DMS79 (cell line): ENCODE results near the gene BEST2.
A peak's percentile ranks its signal among the peaks of the same experiment; 100 is the strongest.

Source experiments
- DNase-seq: peaks from one replicate; lab custom pipeline; 2025; lab: John Stamatoyannopoulos, UW

The BEST2 gene

DNA sequence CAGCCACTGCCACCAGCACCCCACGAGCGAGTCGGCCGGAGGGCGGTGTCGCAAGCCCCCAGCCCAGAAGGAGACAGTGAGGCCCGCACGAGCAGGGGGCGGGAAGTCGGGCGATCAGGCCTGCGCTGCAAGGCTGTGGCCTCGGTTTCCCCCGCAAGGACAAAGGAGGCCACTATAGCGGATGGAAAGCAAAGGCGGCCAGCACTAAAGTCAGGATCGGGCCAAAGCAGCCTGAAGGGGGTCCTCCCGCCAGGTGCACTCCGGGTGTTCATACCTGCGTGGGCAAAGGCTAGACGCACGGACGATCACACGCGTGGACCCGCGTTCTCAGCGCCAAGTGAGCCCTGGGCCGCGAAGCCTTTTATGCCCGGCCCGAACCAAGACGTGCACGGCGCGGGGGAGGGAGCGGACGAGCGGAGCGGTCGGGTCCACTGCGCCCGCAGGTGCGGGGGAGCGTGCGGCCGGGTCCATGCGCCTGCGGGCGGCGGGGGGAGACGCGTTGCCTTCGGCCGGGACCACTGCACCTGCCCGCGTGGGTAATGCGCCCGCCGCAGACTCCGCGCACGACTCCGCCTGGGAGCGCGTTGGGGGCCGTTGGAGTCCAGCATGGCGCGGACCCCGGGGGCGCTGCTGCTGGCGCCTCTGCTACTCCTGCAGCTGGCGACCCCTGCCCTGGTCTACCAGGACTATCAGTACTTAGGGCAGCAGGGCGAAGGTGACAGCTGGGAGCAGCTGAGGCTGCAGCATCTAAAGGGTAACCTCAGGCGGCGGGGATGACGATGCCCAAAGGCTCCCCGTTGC is 50.1 kb downstream of the BEST2 start, which contains the start of the genes PRDX2 and THSD8:
Gene PRDX2, minus strand, starts transcription at position 335 of the 801 bp plus-strand sequence. CDS start 539 bp downstream, outside the sequence.
Gene THSD8, plus strand, starts transcription at position 604 of the 801 bp plus-strand sequence. Its CDS starts 3 bp downstream, at position 607.
- DNase-seq = peak; percentile 72

DNA sequence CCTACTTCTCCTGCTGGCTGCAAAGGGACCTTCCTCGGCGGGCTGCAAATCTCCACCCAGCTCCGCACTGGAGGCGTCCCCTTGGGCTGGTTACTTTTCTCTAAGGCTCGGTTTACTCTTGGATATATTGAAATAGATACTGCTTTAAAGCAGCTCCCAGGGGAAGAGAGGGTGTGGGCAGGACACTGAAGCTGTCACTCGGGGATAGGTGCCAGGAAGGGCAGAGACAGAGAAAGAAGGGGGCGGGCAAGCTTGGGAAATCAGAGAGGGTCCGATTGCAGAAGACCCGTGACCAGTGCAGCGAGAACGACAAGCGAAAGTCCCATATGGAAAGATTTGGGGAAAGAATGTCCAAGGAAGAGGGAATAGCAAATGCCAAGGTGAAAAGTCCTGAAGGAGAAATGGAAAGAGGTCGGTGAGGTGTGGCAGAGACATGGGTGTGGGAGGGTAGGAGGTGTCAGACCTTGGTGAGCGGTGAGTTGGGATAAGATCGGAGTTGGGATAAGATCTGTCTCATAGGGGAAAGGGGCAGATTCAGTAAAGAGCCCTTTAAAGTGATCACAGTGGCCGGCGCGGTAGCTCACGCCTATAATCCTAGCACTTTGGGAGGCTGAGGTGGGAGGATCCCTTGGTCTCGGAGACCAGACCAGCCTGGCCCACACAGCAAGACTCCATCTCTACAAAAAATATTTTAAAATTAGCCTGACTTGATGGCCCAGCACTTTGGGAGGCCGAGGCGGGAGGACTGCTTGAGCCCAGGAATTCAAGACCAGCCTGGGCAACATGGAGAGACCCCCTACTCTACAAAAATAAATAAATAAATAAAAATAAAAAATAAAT is 50.9 kb downstream of the BEST2 start:
- DNase-seq = no peak

DNA sequence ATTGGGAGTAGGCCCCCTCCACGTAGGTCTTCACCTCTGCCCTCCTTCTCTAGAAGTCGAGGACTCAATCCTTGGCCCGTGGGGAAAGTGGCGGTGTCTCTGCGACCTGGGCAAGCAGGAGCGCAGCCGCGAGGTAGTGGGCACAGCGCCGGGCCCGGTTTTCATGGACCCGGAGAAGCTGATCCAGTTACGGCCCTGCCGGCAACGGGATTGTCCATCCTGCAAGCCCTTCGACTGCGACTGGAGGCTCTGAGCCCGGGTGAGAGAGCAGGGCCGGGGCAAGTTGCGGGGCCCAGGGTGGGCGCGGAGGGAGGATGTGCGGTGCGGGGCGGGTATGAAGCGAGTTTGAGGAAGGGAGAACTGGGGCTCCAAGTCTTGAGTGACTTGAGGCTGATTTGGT is 52.5 kb downstream of the BEST2 start:
- DNase-seq = no peak

DNA sequence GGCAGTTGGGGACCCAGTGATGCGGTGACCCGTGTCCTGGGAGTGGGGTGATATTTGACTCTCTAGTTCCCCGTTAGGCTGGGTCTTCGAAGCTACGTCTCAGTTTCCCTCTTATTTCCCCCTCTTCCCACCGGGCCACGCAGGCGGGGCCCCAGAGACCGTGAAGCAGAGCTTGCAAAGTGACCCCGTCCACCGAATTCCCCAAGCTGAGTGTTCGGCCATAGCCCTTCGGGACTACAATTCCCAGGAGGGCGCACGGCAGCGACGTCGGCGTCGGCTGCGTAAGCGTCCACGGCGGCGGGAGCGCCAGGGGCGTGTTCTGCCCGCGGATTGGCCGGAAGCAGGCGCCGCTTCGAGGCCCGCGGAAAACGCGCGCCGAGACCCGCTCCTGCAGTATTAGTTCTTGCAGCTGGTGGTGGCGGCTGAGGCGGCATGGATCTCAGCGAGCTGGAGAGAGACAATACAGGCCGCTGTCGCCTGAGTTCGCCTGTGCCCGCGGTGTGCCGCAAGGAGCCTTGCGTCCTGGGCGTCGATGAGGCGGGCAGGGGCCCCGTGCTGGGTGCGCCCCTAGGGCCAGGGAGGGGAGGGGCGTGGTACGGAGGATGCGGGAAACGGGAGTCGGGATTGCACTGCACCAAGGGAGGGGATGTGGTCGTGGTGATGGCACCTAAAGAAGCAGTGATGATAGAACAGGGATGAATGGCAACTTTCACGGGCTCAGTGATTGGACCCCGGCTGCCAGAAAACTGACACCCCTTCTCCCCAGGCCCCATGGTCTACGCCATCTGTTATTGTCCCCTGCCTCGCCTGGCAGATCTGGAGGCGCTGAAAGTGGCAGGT is 54.9 kb downstream of the BEST2 start, which contains the start of gene RNASEH2A:
Gene RNASEH2A, plus strand, starts transcription at position 343 of the 840 bp plus-strand sequence. Its CDS starts 90 bp downstream, at position 433.
- DNase-seq = peak; percentile 70
